ELR (cell line): ENCODE measurements around the gene CDC42EP3.
A peak's percentile ranks its signal among the peaks of the same experiment; 100 is the strongest.

Experiments used
- DNase-seq: peaks from one replicate; pipeline ENCODE4 v3.0.0-alpha.2; 2015; ENCODE audit warnings: low read depth

Gene CDC42EP3

GRCh38 chr2:37618326-37618725, 53.1 kb downstream of the CDC42EP3 start:
- DNase-seq, result no peak

- no peak for DNase-seq
Measured at GRCh38 chr2:37617119-37617892, 54.1 kb downstream of the CDC42EP3 start.

DNA sequence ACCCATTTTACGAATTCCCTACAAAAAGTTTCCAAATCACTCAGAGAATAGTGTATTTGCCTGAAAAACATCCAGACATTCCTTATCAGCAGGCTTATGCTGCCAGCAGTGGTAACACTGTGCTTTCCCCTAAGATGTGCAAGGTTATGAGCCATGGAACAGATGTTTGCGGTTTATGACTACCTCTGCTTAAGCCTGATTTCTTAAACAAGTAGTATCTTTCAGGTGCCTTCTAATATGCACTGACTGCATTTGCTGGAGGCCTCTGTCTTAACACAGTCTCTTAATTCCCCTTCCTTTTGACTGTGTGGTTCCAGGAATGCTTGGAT, 54.8 kb downstream of the CDC42EP3 start:
- no peak for DNase-seq

GRCh38 chr2:37615804-37616676, 55.4 kb downstream of the CDC42EP3 start:
- no peak for DNase-seq

GRCh38 chr2:37614061-37614738, 57.2 kb downstream of the CDC42EP3 start:
- DNase-seq, result peak; percentile 89

- DNase-seq, result no peak
Measured at GRCh38 chr2:37612382-37612781, 59.1 kb downstream of the CDC42EP3 start.

- DNase-seq, result no peak
Measured at GRCh38 chr2:37610638-37611289, 60.7 kb downstream of the CDC42EP3 start.

GRCh38 chr2:37609782-37610181, 61.7 kb downstream of the CDC42EP3 start:
- DNase-seq, result no peak

- peak; percentile 51 for DNase-seq
Measured at GRCh38 chr2:37604716-37605115, 66.7 kb downstream of the CDC42EP3 start.

- DNase-seq, result no peak
Measured at GRCh38 chr2:37602702-37603101, 68.7 kb downstream of the CDC42EP3 start.

- no peak for DNase-seq
Measured at GRCh38 chr2:37602040-37602439, 69.4 kb downstream of the CDC42EP3 start.

GRCh38 chr2:37601569-37601968, 69.9 kb downstream of the CDC42EP3 start:
- DNase-seq, result no peak

DNA sequence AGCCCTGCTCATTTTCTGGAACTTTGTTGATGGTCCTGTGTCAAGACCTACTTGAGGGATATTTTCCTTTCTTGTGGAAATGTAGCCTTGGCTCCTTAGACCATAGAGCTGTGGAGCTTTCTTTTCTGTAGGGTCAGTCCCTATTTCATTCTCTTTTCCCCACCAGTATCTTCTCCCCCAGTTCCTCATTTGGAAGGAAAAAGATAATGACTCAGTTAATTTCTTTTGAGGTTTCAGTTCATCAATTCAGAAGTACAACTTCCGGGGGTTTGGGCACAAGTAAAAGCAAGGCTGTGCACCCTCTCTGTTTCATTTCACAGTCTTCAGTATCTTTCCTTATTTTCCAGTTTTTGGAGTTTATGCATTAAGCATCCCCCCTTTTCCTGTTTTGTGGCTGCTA, 70.7 kb downstream of the CDC42EP3 start:
- no peak for DNase-seq

DNA sequence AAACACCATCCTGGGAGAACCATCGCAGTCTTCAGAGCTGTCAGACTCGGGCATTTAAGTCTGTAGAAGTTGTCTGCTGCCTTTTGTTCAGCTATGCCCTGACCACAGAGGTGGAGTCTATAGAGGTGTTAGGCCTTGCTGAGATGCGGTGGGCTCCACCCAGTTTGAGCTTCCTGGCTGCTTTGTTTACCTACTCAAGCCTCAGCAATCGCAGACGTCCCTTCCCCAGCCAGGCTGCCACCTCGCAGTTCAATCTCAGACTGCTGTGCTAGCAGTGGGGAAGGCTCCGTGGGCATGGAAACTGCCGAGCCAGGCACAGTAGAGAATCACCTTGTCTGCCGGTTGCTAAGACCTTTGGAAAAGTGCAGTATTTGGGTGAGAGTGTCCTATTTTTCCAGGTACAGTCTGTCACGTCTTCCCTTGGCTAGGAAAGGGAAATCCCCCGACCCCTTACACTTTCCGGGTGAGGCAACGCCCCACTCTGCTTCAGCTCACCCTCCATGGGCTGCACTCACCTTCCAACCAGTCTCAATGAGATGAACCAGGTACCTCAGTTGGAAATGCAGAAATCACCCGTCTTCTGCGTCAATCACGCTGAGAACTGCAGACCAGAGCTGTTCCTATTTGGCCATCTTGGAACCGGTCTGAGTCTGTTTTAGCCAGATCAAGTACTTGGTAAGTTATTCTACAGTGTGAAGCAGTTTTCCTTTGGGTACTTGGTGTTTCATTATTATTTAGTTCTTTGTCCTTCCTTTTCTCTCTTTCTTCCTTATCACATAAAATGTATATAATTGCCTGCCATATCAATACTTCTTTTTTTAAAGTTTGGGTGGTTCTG, 71.5 kb downstream of the CDC42EP3 start:
- DNase-seq, result no peak

- no peak for DNase-seq
Measured at GRCh38 chr2:37593694-37594093, 77.7 kb downstream of the CDC42EP3 start.

GRCh38 chr2:37593024-37593423, 78.4 kb downstream of the CDC42EP3 start:
- no peak for DNase-seq
